ENCODE measurements around the gene PPM1A. TPM values are rescaled to one million over a fixed set of nuclear protein-coding genes. Genes with fewer than 3 reads are reported as not detected.

Gene PPM1A
- total and polyA plus RNA-seq, 2 donors (not counting 3 experiments of a cell fraction or from before 2014, with no cell fraction given): 14.1 to 33.9 TPM

GRCh38 chr14:60250257-60251035, 1.4 kb downstream of the PPM1A start:
- H3K27ac ChIP-seq (ENCODE audit: insufficient read depth, low read depth, low read length): peak overlapping the region; percentile 38
- H3K4me2 ChIP-seq (ENCODE audit: insufficient read depth, low read length): peak overlapping the region; percentile 98
- H3K9me1 ChIP-seq (replicated peaks; ENCODE audit: control insufficient read depth, extremely low read depth, insufficient read depth, low read length): no peaks in the 10 kb centered on the region
- peak overlapping the region; percentile 86 for H3K9ac ChIP-seq (replicated peaks; ENCODE audit: extremely low read depth, insufficient read depth, low read length)
- peak overlapping the region; percentile 31 for H2AFZ ChIP-seq (ENCODE audit: low read depth, low read length)
- dilution Hi-C loops (cut with MboI; ENCODE audit: extremely low pct_ligation_motif_present, low sequenced_read_pairs) (no loop called here), intact Hi-C loops (cut with micrococcal nuclease) (loop anchor here (2.0 to 5.0 kb wide), 2 partner anchors 16 to 37 kb away; no protein-coding TSS in a partner anchor)
- FAIRE-seq (peak; percentile 56), DNase-seq (ENCODE audit: low read depth, low spot score) (peak; percentile 48)
- POLR2A ChIA-PET: no interaction called here
- BruUV-seq (replicated peaks): TSS peak; percentile 39
- peaks cover 26% of the 10 kb centered on the region for H3K4me1 ChIP-seq (ENCODE audit: control insufficient read depth, extremely low read depth, insufficient read depth, low read length)
- peaks cover 49% of the 10 kb centered on the region for H3K79me2 ChIP-seq (ENCODE audit: control insufficient read depth, insufficient read depth, low read length)
- peaks cover 20% of the 10 kb centered on the region for H4K20me1 ChIP-seq (replicated peaks; ENCODE audit: control insufficient read depth, extremely low read depth, insufficient read depth, low read length)
- H3K4me3 ChIP-seq (replicated peaks in 1 of 3; ENCODE audit: insufficient read depth in 1 of 3, low read depth in 1 of 3, low read length in 3 of 3): peak overlapping the region; percentile 81 to 98 (median 96)
- TF ChIP-seq EZH2 (IDR thresholded peaks at IDR 0.05; ENCODE audit: borderline replicate concordance, low read depth, low read length, severe bottlenecking) (no peak), POLR2A (IDR thresholded peaks at IDR 0.05; ENCODE audit: low read depth, low read length) (no peak), JUN (IDR thresholded peaks at IDR 0.05; ENCODE audit: borderline replicate concordance, insufficient read depth, insufficient read length, low read depth) (no peak), MYC (IDR thresholded peaks at IDR 0.05; ENCODE audit: low read depth, low read length) (no peak), FOS (IDR thresholded peaks at IDR 0.05; ENCODE audit: borderline replicate concordance, insufficient read depth, low read length) (no peak), GATA2 (IDR thresholded peaks at IDR 0.05; ENCODE audit: insufficient read depth, insufficient read length, low read depth, low read length) (no peak), POLR2AphosphoS5 (IDR thresholded peaks at IDR 0.05; ENCODE audit: insufficient read depth, low read depth, low read length) (no peak)
- TF ChIP-seq, protein P1, sequence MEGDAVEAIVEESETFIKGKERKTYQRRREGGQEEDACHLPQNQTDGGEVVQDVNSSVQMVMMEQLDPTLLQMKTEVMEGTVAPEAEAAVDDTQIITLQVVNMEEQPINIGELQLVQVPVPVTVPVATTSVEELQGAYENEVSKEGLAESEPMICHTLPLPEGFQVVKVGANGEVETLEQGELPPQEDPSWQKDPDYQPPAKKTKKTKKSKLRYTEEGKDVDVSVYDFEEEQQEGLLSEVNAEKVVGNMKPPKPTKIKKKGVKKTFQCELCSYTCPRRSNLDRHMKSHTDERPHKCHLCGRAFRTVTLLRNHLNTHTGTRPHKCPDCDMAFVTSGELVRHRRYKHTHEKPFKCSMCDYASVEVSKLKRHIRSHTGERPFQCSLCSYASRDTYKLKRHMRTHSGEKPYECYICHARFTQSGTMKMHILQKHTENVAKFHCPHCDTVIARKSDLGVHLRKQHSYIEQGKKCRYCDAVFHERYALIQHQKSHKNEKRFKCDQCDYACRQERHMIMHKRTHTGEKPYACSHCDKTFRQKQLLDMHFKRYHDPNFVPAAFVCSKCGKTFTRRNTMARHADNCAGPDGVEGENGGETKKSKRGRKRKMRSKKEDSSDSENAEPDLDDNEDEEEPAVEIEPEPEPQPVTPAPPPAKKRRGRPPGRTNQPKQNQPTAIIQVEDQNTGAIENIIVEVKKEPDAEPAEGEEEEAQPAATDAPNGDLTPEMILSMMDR (IDR thresholded peaks at IDR 0.05; ENCODE audit: extremely low read depth in 1 of 2, insufficient read depth in 1 of 2, low read depth in 1 of 2, low read length in 2 of 2): no peak
- TF ChIP-seq, protein P2, sequence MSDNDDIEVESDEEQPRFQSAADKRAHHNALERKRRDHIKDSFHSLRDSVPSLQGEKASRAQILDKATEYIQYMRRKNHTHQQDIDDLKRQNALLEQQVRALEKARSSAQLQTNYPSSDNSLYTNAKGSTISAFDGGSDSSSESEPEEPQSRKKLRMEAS (IDR thresholded peaks at IDR 0.05; ENCODE audit: insufficient read depth, insufficient read length): no peak
- H3K36me3 ChIP-seq (ENCODE audit: control insufficient read depth in 2 of 2, extremely low read depth in 1 of 2, insufficient read depth in 2 of 2, low read length in 2 of 2): no peaks in the 10 kb centered on the region
- CTCF ChIA-PET: interaction anchor here (0.6 to 2.7 kb wide), 4 partner anchors 14 to 1566 kb away, joined by 3 to 15 read pairs (median 5); no protein-coding TSS in a partner anchor
- H3K9me3 ChIP-seq (replicated peaks; ENCODE audit: control insufficient read depth, insufficient read depth, low read length): no peaks in the 10 kb centered on the region
- no peaks in the 10 kb centered on the region for H3K27me3 ChIP-seq (ENCODE audit: control insufficient read depth in 2 of 2, insufficient read depth in 2 of 2, low read length in 2 of 2)
